Right atrium auricular region (tissue), 2 donors: Measurements from ENCODE around the gene MBOAT7. TPM values are rescaled to one million over a fixed set of nuclear protein-coding genes. Genes with fewer than 3 reads are reported as not detected.

ENCODE experiments used
- DNase-seq: peaks from one replicate; pipeline ENCODE4 v3.0.0-alpha.2; 2019; ENCODE audit warnings: low spot score
- H3K27ac ChIP-seq, 2 donors: fragments of 200-600 bp; sonication (generic); 1 replicate in 1 of 2; 2 replicates in 1 of 2; pipeline ENCODE4 v1.5.1; 2016 to 2019
- H3K27me3 ChIP-seq, 2 donors: fragments of 200-600 bp; sonication (generic); one replicate each; pipeline versions ENCODE4 v1.5.1 to v1.6.0; 2017 to 2019
- H3K36me3 ChIP-seq: fragments of 200-600 bp; sonication (generic); one replicate; pipeline ENCODE4 v1.5.1; 2016
- H3K4me1 ChIP-seq, 2 donors: fragments of 200-600 bp; sonication (generic); one replicate each; pipeline versions ENCODE4 v1.5.1 to v1.6.0; 2017 to 2019
- H3K4me3 ChIP-seq, 2 donors: fragments of 200-600 bp; sonication (generic); 1 replicate in 1 of 2; 2 replicates in 1 of 2; pipeline ENCODE4 v1.5.1; 2017 to 2019; ENCODE audit warnings: mild to moderate bottlenecking in 1 of 2, moderate library complexity in 1 of 2
- H3K9me3 ChIP-seq, 2 donors: fragments of 200-600 bp; sonication (generic); one replicate each; pipeline ENCODE4 v1.5.1; 2019
- total RNA-seq, 2 donors: library from RNA; depleted of rRNA; stranded (reverse); fragments of >200 nt; gene quantifications; one replicate each; pipeline ENCODE4 v1.1.0, GENCODE V29; 2016
- TF ChIP-seq, protein P1 (sequence below), 2 donors: fragments of 200-600 bp; sonication (generic); IDR thresholded peaks; one replicate each; pipeline ENCODE4 v1.5.1; 2019; ENCODE audit warnings: antibody characterized with exemption in 2 of 2

MBOAT7 gene
- total RNA-seq, 2 donors from 2014 or later, result 27.0 to 37.0 TPM

DNA sequence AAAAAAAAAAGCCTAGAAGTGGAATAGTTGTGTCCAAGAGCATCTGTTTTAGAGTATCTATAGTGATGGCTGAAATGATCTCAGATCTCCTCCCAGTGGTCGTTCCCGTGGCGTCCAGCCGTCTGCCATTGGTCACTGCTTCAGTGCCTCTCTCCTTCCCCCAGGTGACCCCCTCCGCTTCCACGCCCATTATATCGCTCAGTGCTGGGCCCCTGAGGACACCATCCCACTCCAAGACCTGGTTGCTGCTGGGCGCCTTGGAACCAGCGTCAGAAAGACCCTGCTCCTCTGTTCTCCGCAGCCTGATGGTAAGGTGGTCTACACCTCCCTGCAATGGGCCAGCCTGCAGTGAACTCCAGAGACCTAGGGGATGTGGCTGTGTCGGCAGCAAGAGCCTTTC lies 3.6 kb upstream of the MBOAT7 start:
- no peak for DNase-seq
- no peaks in the 10 kb centered on the region for H3K9me3 ChIP-seq
- H3K36me3 ChIP-seq, result peaks cover 15% of the 10 kb centered on the region
- TF ChIP-seq, protein P1, sequence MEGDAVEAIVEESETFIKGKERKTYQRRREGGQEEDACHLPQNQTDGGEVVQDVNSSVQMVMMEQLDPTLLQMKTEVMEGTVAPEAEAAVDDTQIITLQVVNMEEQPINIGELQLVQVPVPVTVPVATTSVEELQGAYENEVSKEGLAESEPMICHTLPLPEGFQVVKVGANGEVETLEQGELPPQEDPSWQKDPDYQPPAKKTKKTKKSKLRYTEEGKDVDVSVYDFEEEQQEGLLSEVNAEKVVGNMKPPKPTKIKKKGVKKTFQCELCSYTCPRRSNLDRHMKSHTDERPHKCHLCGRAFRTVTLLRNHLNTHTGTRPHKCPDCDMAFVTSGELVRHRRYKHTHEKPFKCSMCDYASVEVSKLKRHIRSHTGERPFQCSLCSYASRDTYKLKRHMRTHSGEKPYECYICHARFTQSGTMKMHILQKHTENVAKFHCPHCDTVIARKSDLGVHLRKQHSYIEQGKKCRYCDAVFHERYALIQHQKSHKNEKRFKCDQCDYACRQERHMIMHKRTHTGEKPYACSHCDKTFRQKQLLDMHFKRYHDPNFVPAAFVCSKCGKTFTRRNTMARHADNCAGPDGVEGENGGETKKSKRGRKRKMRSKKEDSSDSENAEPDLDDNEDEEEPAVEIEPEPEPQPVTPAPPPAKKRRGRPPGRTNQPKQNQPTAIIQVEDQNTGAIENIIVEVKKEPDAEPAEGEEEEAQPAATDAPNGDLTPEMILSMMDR (IDR thresholded peaks at IDR 0.05), result no peak
- H3K27me3 ChIP-seq, result no peaks in the 10 kb centered on the region
- H3K27ac ChIP-seq, result no peak overlapping the region
- peaks cover 0 to 23% of the 10 kb centered on the region in 2 donors for H3K4me1 ChIP-seq
- H3K4me3 ChIP-seq, result no peak overlapping the region

DNA sequence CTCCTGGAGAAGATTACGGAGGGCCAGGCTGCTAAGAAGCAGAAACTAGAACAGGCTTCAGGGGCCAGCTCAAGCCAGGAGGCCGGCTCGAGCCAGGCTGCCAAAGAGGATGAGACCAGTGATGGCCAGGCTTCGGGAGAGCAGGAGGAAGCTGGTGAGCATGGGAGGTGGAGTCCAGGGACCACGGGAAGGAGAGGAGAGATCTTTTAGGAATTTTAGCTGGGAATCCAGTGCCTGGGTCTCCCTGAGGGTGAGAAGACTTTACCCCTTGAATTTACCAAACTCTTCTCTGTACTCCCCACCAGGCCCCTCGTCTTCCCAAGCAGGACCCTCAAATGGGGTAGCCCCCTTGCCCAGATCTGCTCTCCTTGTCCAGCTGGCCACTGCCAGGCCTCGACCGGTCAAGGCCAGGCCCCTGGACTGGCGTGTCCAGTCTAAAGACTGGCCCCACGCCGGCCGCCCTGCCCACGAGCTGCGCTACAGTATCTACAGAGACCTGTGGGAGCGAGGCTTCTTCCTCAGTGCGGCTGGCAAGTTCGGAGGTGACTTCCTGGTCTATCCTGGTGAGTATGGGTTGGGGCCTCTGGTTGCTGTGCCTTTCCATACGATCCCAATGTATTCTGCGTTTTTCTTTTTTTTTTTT lies 2.6 kb upstream of the MBOAT7 start:
- no peaks in the 10 kb centered on the region for H3K9me3 ChIP-seq
- DNase-seq, result no peak
- TF ChIP-seq, protein P1 (IDR thresholded peaks at IDR 0.05), result no peak
- peak overlapping the region; percentile 96 to 97 for H3K27ac ChIP-seq
- no peaks in the 10 kb centered on the region for H3K27me3 ChIP-seq
- H3K36me3 ChIP-seq, result peaks cover 15% of the 10 kb centered on the region
- peak overlapping the region; percentile 63 to 94 for H3K4me3 ChIP-seq
- H3K4me1 ChIP-seq, result peaks cover 0 to 24% of the 10 kb centered on the region in 2 donors

DNA sequence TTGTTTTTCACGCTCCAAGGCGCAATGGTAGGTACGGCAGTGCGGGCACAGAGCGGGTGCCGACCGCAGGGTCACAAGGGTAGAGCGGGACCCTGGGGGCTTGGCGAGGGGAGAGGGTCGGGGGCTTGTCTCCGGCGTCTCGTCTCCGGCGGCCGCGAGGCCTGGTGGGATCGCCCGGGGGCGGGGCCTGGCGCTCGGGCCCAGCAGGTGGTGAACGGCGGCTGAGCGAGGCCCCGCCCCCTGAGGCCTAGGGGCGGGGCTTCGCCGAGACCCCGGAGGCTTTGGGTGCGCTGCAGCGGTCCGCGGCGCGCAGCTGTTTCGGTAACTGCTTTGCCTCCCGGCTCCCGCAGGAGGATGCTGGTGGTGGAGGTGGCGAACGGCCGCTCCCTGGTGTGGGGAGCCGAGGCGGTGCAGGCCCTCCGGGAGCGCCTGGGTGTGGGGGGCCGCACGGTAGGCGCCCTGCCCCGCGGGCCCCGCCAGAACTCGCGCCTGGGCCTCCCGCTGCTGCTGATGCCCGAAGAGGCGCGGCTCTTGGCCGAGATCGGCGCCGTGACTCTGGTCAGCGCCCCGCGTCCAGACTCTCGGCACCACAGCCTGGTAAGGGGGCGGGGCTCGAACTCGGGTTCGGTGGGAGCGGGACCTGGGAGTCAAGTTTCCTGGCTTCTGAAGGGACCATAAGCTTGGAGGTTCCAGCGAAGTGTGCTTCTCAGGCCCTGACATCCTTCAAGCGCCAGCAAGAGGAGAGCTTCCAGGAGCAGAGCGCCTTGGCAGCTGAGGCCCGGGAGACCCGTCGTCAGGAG lies 1.8 kb upstream of the MBOAT7 start, which contains the start of gene TSEN34:
TSS of gene TSEN34 (plus strand) at position 298 of the 800 bp plus-strand sequence. CDS start at position 355, 57 bp downstream.
- no peak for DNase-seq
- TF ChIP-seq, protein P1 (IDR thresholded peaks at IDR 0.05), result no peak
- H3K27me3 ChIP-seq, result no peaks in the 10 kb centered on the region
- H3K36me3 ChIP-seq, result peaks cover 15% of the 10 kb centered on the region
- H3K9me3 ChIP-seq, result no peaks in the 10 kb centered on the region
- H3K4me1 ChIP-seq, result peaks cover 0 to 24% of the 10 kb centered on the region in 2 donors
- peak within 1 kb of the TSS; percentile 63 to 94 for H3K4me3 ChIP-seq
- peak within 1 kb of the TSS; percentile 96 to 97 for H3K27ac ChIP-seq

DNA sequence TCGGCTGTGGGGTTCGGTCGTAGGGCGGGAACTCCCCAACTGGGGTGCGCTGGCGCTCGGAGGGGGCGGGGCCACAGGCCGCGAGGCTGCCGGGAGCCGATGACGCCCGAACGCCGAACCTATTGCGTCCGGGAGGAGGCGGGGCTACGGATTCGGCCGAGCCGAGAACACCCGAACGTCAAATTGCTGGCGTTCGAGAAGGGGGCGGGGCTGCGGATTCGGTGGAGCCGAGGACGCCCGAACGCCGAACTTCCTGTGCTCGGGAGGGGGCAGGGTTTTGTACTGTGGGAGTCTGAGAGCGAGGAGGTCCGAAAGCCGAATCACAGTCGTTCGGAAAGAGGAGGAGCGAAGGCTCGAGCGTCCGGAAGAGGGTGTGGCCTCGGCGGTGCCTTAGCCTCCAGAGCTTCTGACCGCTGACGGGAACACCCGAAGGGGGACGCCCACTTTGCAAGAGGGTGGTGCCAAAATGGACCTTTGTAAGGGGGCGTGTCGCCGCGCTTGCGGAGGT lies 1.2 kb upstream of the MBOAT7 start:
- Histone ChIP-seq H3K9me3 (no peaks in the 10 kb centered on the region), H3K27me3 (no peaks in the 10 kb centered on the region), H3K27ac (peak overlapping the region; percentile 96 to 97), H3K4me1 (peaks cover 0 to 24% of the 10 kb centered on the region in 2 donors), H3K4me3 (peak overlapping the region; percentile 63 to 94), H3K36me3 (peaks cover 15% of the 10 kb centered on the region)
- TF ChIP-seq, protein P1 (IDR thresholded peaks at IDR 0.05), result no peak
- DNase-seq, result peak; percentile 99

DNA sequence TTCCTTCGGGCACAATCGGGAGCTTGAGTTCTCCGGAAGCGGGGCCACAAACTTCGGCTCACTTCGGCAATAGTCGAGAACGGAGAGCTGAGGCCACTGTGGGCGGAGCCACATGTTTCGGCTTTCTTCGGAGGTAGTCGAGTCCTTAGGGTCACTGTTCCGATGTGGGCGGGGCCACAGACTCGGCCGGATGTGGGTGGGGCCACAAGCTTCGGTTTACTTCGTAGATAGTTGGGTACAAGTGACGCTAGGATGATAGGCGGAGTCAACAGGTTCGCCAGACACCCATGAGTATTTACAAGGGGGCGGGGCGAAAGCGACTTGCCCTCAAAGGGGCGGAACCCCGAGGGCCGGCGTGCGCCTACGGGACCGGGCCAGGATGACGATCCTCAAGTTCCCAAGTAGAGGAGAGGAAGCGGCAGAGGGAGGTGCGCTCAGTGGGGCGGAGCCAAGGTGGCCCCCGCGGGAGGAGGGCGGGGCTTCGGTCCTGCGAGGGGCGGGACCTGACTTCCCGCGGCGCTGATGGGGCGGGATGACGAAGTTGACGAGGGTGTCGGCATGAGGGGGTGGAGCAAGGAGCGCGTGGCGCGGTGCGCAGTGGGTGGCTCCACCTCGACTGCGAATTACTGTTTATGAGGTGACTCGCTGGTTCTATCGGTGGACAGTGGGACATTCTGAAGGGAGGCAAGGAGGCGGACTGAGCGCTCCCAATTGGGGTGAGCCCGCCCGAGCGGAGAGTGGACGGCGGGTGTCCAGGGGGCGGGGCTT lies 539 bp upstream of the MBOAT7 start:
- Histone ChIP-seq H3K27ac (peak overlapping the region; percentile 96 to 97), H3K27me3 (no peaks in the 10 kb centered on the region), H3K4me1 (peaks cover 0 to 24% of the 10 kb centered on the region in 2 donors), H3K9me3 (no peaks in the 10 kb centered on the region), H3K36me3 (peaks cover 15% of the 10 kb centered on the region), H3K4me3 (peak overlapping the region; percentile 63 to 94)
- TF ChIP-seq, protein P1 (IDR thresholded peaks at IDR 0.05), result no peak
- DNase-seq, result peak; percentile 100
